HepG2 (cell line): ENCODE measurements around the gene HNRNPUL1. TPM values are rescaled to one million over a fixed set of nuclear protein-coding genes. Genes with fewer than 3 reads are reported as not detected.
A peak's percentile ranks its signal among the peaks of the same experiment; 100 is the strongest.

Source experiments
- AKNA ChIP-seq: sonication (generic); formaldehyde crosslinking; IDR thresholded peaks from 2 replicates; pipeline ENCODE4 v1.4.0; 2020; ENCODE audit warnings: missing genetic modification reagents, borderline replicate concordance
- CEBPG ChIP-seq: IDR thresholded peaks from 2 replicates; pipeline ENCODE4 v1.6.1; 2016
- HOXD1 ChIP-seq: sonication (generic); formaldehyde crosslinking; IDR thresholded peaks from 2 replicates; pipeline ENCODE4 v1.5.0; 2020; ENCODE audit warnings: missing genetic modification reagents
- POLR2G ChIP-seq: fragments of 200-400 bp; formaldehyde crosslinking; IDR thresholded peaks from 2 replicates; pipeline ENCODE4 v1.6.1; 2018; ENCODE audit warnings: mild to moderate bottlenecking, low read depth, low read length, moderate library complexity
- RFX3 ChIP-seq: IDR thresholded peaks from 2 replicates; pipeline ENCODE4 v1.6.1; 2016; ENCODE audit warnings: missing biosample characterization, missing genetic modification reagents
- TGIF2 ChIP-seq: IDR thresholded peaks from 2 replicates; pipeline ENCODE4 v1.6.1; 2016; ENCODE audit warnings: control low read depth, missing compliant biosample characterization
- THAP9 ChIP-seq: sonication (generic); formaldehyde crosslinking; IDR thresholded peaks from 2 replicates; pipeline ENCODE4; 2020; ENCODE audit warnings: missing genetic modification reagents, mild to moderate bottlenecking, borderline replicate concordance
- TP53 ChIP-seq: sonication (generic); formaldehyde crosslinking; conservative IDR thresholded peaks from 2 replicates; pipeline ENCODE4 v1.4.0; 2020; ENCODE audit warnings: missing genetic modification reagents
- ZBTB20 ChIP-seq: sonication (generic); formaldehyde crosslinking; IDR thresholded peaks from 2 replicates; pipeline ENCODE4 v1.8.1; 2023; ENCODE audit warnings: missing genetic modification reagents, low read depth, mild to moderate bottlenecking, borderline replicate concordance
- ZFP41 ChIP-seq: sonication (generic); formaldehyde crosslinking; IDR thresholded peaks from 2 replicates; pipeline ENCODE4 v1.4.0; 2020; ENCODE audit warnings: mild to moderate bottlenecking, missing genetic modification reagents, borderline replicate concordance
- ZFP62 ChIP-seq: sonication (generic); formaldehyde crosslinking; IDR thresholded peaks from 2 replicates; pipeline ENCODE4 v1.4.0; 2020; ENCODE audit warnings: missing genetic modification reagents
- ZNF687 ChIP-seq: sonication (generic); formaldehyde crosslinking; IDR thresholded peaks from 2 replicates; pipeline ENCODE4 v1.5.1; 2020; ENCODE audit warnings: mild to moderate bottlenecking, missing genetic modification reagents, moderate library complexity
- ZNF75D ChIP-seq: sonication (generic); formaldehyde crosslinking; IDR thresholded peaks from 2 replicates; pipeline ENCODE4 v1.8.1; 2023; ENCODE audit warnings: missing genetic modification reagents, mild to moderate bottlenecking, borderline replicate concordance
- ZNF800 ChIP-seq: sonication (generic); formaldehyde crosslinking; IDR thresholded peaks from 2 replicates; pipeline ENCODE4 v1.4.0; 2020; ENCODE audit warnings: missing genetic modification reagents
- ZSCAN22 ChIP-seq: sonication (generic); formaldehyde crosslinking; IDR thresholded peaks from 2 replicates; pipeline ENCODE4 v1.4.0; 2020; ENCODE audit warnings: mild to moderate bottlenecking, missing genetic modification reagents
- polyA plus RNA-seq, 8 experiments: library from polyadenylated mRNA; depleted of rRNA in 3 of 8; stranded (reverse) in 7 of 8; unstranded in 1 of 8; fragments of >200 nt; fragmentation: Illumina TruSeq in 4 of 8; extraction: Trizol in 4 of 8; gene quantifications; 2 replicates each; pipeline versions ENCODE4 v1.2.1 to v1.2.3, GENCODE V29; 2011 to 2016; ENCODE audit warnings: low read depth in 4 of 8, missing spikeins in 1 of 8, mixed read lengths in 1 of 8; ENCODE audit not compliant: insufficient read depth in 1 of 8
- total RNA-seq, 5 experiments: library from RNA; depleted of rRNA; stranded (reverse); fragments of >200 nt; fragmentation: Illumina TruSeq; extraction: Trizol; gene quantifications; 2 replicates each; pipeline ENCODE4 v1.2.3, GENCODE V29; 2016; ENCODE audit warnings: low read depth in 1 of 5

Gene HNRNPUL1
- total and polyA plus RNA-seq, 2 of the 13 experiments (the other 11 are each of a cell fraction or from before 2014, with no cell fraction given), result 30.9 to 81.7 TPM

- 0 out of 2 replicates have a peak, but pooled peaks have one; percentile 24 for TF ChIP-seq ZNF800
- TF ChIP-seq THAP9 (CRISPR knock-in tag), result no peak
- TF ChIP-seq ZSCAN22 (CRISPR knock-in tag), result no peak
- TF ChIP-seq ZFP41 (CRISPR knock-in tag), result no peak
- peak; percentile 47; the same call in 1 of the 2 replicates for TF ChIP-seq TP53 (CRISPR knock-in tag)
- no peak for TF ChIP-seq RFX3 (CRISPR knock-in tag)
- TF ChIP-seq POLR2G, result peak; percentile 87
- TF ChIP-seq HOXD1, result no peak
- peak; percentile 94 for TF ChIP-seq ZNF687 (CRISPR knock-in tag)
- no peak for TF ChIP-seq ZNF75D (CRISPR knock-in tag)
- TF ChIP-seq AKNA (CRISPR knock-in tag), result no peak
- peak; percentile 79 for TF ChIP-seq TGIF2
- no peak for TF ChIP-seq ZFP62
- TF ChIP-seq ZBTB20, result no peak
- TF ChIP-seq CEBPG (CRISPR knock-in tag), result 0 out of 2 replicates have a peak, but pooled peaks have one; percentile 11
Measured at GRCh38 chr19:41226053-41226873, 37.9 kb upstream of the HNRNPUL1 start (continued).
